Thyroid gland (tissue), 4 donors: ENCODE measurements around the gene TGFBR1. TPM values are rescaled to one million over a fixed set of nuclear protein-coding genes. Genes with fewer than 3 reads are reported as not detected.

Source experiments
- DNase-seq, 2 donors: peaks; one replicate each; pipeline ENCODE4 v3.0.0-alpha.2; 2019
- H3K27ac ChIP-seq, 3 donors: fragments of 200-600 bp; sonication (generic); 1 replicate in 2 of 3; 2 replicates in 1 of 3; pipeline ENCODE4 v1.5.1; 2016 to 2019; ENCODE audit warnings: mild to moderate bottlenecking in 1 of 3, moderate library complexity in 1 of 3
- H3K27me3 ChIP-seq: fragments of 200-600 bp; sonication (generic); one replicate; pipeline ENCODE4 v1.5.1; 2019
- H3K36me3 ChIP-seq, 2 donors: fragments of 200-600 bp; sonication (generic); one replicate each; pipeline ENCODE4 v1.5.1; 2016 to 2019
- H3K4me1 ChIP-seq, 2 donors: fragments of 200-600 bp; sonication (generic); one replicate each; pipeline ENCODE4 v1.5.1; 2017 to 2019
- H3K4me3 ChIP-seq, 3 donors: fragments of 200-600 bp; sonication (generic); replicated peaks in 1 of 3; 1 replicate in 2 of 3; 2 replicates in 1 of 3; pipeline ENCODE4 v1.5.1; 2016; ENCODE audit warnings: mild to moderate bottlenecking in 1 of 3
- H3K9me3 ChIP-seq: fragments of 200-600 bp; sonication (generic); one replicate; pipeline ENCODE4 v1.5.1; 2017
- CTCF ChIP-seq, 6 experiments: fragments of 200-600 bp in 3 of 6; fragments of 450-650 bp in 3 of 6; sonication (generic) in 3 of 6; IDR thresholded peaks; one replicate each; pipeline ENCODE4 v1.5.1; 2016 to 2019; ENCODE audit warnings: antibody characterized with exemption in 6 of 6, mild to moderate bottlenecking in 2 of 6, inconsistent platforms in 1 of 6, moderate library complexity in 1 of 6
- POLR2A ChIP-seq, 2 donors: fragments of 450-650 bp; IDR thresholded peaks; one replicate each; pipeline ENCODE4 v1.6.1; 2017; ENCODE audit warnings: antibody characterized with exemption in 2 of 2, mild to moderate bottlenecking in 2 of 2, moderate library complexity in 1 of 2
- WGBS, 2 donors: methylation state at CpG; one replicate each; pipeline ENCODE4 v1.1.5; 2017; 5-methylcytosine and 5-hydroxymethylcytosine counted together
- intact Hi-C: fragments of 100-400 bp; cut with DNase I; formaldehyde crosslinking; loops from one replicate; pipeline ENCODE4 v1.15.1; 2023
- total RNA-seq, 4 donors: library from RNA; depleted of rRNA; stranded (reverse); fragments of >200 nt; gene quantifications; one replicate each; pipeline ENCODE4 v1.2.3, GENCODE V29; 2016

The TGFBR1 gene
- total RNA-seq, 4 donors from 2014 or later, result 18.6 to 36.7 (median 28.5) TPM

- H3K36me3 ChIP-seq, result no peaks in the 10 kb centered on the region
- no peaks in the 10 kb centered on the region for H3K9me3 ChIP-seq
- no peak for TF ChIP-seq CTCF (IDR thresholded peaks at IDR 0.05)
- no peak for TF ChIP-seq POLR2A (IDR thresholded peaks at IDR 0.05)
- no peaks in the 10 kb centered on the region for H3K27me3 ChIP-seq
- no peak for DNase-seq
- H3K4me3 ChIP-seq, result no peak overlapping the region
- no peak overlapping the region for H3K27ac ChIP-seq
- intact Hi-C loops, result no loop called here
- no peaks in the 10 kb centered on the region for H3K4me1 ChIP-seq
- 94 to 98% methylated on average over 2 of the region's 2 CpGs for WGBS, 2 donors
These were observed 61.2 kb downstream of the TGFBR1 start for GRCh38 chr9:99166149-99166548.

GRCh38 chr9:99167119-99167518, 62.2 kb downstream of the TGFBR1 start:
- TF ChIP-seq POLR2A (IDR thresholded peaks at IDR 0.05) (no peak), CTCF (IDR thresholded peaks at IDR 0.05) (no peak)
- Histone ChIP-seq H3K36me3 (no peaks in the 10 kb centered on the region), H3K4me3 (no peak overlapping the region)

GRCh38 chr9:99167694-99168093, 62.8 kb downstream of the TGFBR1 start:
- H3K27me3 ChIP-seq, result no peaks in the 10 kb centered on the region
- intact Hi-C loops, result no loop called here
- DNase-seq, result no peak
- WGBS, 2 donors, result 80 to 82% methylated on average over 3 of the region's 3 CpGs
- peaks cover 0 to 8% of the 10 kb centered on the region in 2 donors for H3K4me1 ChIP-seq
- no peaks in the 10 kb centered on the region for H3K36me3 ChIP-seq
- H3K9me3 ChIP-seq, result no peaks in the 10 kb centered on the region
- no peak overlapping the region for H3K4me3 ChIP-seq
- no peak for TF ChIP-seq CTCF (IDR thresholded peaks at IDR 0.05)
- TF ChIP-seq POLR2A (IDR thresholded peaks at IDR 0.05), result no peak
- H3K27ac ChIP-seq, result no peak overlapping the region

More at GRCh38 chr9:99167119-99167518, 62.2 kb downstream of the TGFBR1 start:
- intact Hi-C loops, result no loop called here
- Histone ChIP-seq H3K27ac (no peak overlapping the region), H3K4me1 (peaks cover 0 to 7% of the 10 kb centered on the region in 2 donors), H3K27me3 (no peaks in the 10 kb centered on the region), H3K9me3 (no peaks in the 10 kb centered on the region)
- no peak for DNase-seq
- 70% methylated on average over 4 of the region's 4 CpGs for WGBS, 2 donors

- H3K27me3 ChIP-seq, result no peaks in the 10 kb centered on the region
- WGBS, 2 donors, result 83 to 84% methylated on average over 2 of the region's 2 CpGs
- intact Hi-C loops, result no loop called here
These were observed 64.2 kb downstream of the TGFBR1 start for GRCh38 chr9:99169086-99169485.

More at GRCh38 chr9:99169086-99169485, 64.2 kb downstream of the TGFBR1 start:
- Histone ChIP-seq H3K4me1 (peaks cover 0 to 8% of the 10 kb centered on the region in 2 donors), H3K36me3 (no peaks in the 10 kb centered on the region), H3K9me3 (no peaks in the 10 kb centered on the region), H3K27ac (no peak overlapping the region), H3K4me3 (no peak overlapping the region)
- DNase-seq, result no peak
- TF ChIP-seq POLR2A (IDR thresholded peaks at IDR 0.05) (no peak), CTCF (IDR thresholded peaks at IDR 0.05) (no peak)
